Fibroblast of the conjunctiva (primary cell): ENCODE measurements around the gene RAB44.
A peak's percentile ranks its signal among the peaks of the same experiment; 100 is the strongest.

Source experiments
- DNase-seq: peaks from one replicate; pipeline ENCODE4 v3.0.0-alpha.2; 2010; ENCODE audit warnings: low read depth

The RAB44 gene

GRCh38 chr6:36733300-36733699, 35.7 kb downstream of the RAB44 start:
- DNase-seq = no peak

- no peak for DNase-seq
Observed at GRCh38 chr6:36734486-36735060, 36.9 kb downstream of the RAB44 start.

- peak; percentile 84 for DNase-seq
Observed at GRCh38 chr6:36735110-36736071, 37.8 kb downstream of the RAB44 start.

GRCh38 chr6:36737043-36737785, 39.6 kb downstream of the RAB44 start:
- DNase-seq = no peak

GRCh38 chr6:36738108-36738507, 40.5 kb downstream of the RAB44 start:
- no peak for DNase-seq

GRCh38 chr6:36739947-36740817, 42.6 kb downstream of the RAB44 start:
- no peak for DNase-seq

GRCh38 chr6:36740818-36741179, 43.2 kb downstream of the RAB44 start:
- DNase-seq = no peak

GRCh38 chr6:36742146-36742545, 44.5 kb downstream of the RAB44 start:
- no peak for DNase-seq

- DNase-seq = no peak
Observed at GRCh38 chr6:36743032-36743431, 45.4 kb downstream of the RAB44 start.

GRCh38 chr6:36743538-36744303, 46.1 kb downstream of the RAB44 start:
- DNase-seq = no peak

GRCh38 chr6:36744304-36744673, 46.7 kb downstream of the RAB44 start:
- no peak for DNase-seq

GRCh38 chr6:36745283-36745682, 47.7 kb downstream of the RAB44 start:
- DNase-seq = no peak

- DNase-seq = no peak
Observed at GRCh38 chr6:36745836-36746235, 48.2 kb downstream of the RAB44 start.

- no peak for DNase-seq
Observed at GRCh38 chr6:36746251-36746650, 48.6 kb downstream of the RAB44 start.

- no peak for DNase-seq
Observed at GRCh38 chr6:36749829-36750489, 52.3 kb downstream of the RAB44 start.

GRCh38 chr6:36751091-36751490, 53.5 kb downstream of the RAB44 start:
- DNase-seq = no peak

- DNase-seq = no peak
Observed at GRCh38 chr6:36751833-36752186, 54.2 kb downstream of the RAB44 start.

GRCh38 chr6:36752187-36752885, 54.7 kb downstream of the RAB44 start:
- no peak for DNase-seq

GRCh38 chr6:36752886-36753506, 55.4 kb downstream of the RAB44 start:
- no peak for DNase-seq
